IgD-negative memory B cell (primary cell): ENCODE data around the gene PRPSAP2. TPM values are rescaled to one million over a fixed set of nuclear protein-coding genes. Genes with fewer than 3 reads are reported as not detected.
"Not testable (repeated sequence)": the region's sequence is repeated elsewhere in the genome, so short reads cannot be mapped to it uniquely, and the experiment has no call there.

Experiments
- H3K27ac Mint-ChIP-seq, 3 donors: one replicate each; pipeline ENCODE4 v1.8.0; 2020 to 2022; ENCODE audit warnings: mild to moderate bottlenecking in 3 of 3, mixed read lengths in 3 of 3, moderate library complexity in 1 of 3
- H3K27me3 Mint-ChIP-seq: one replicate; pipeline ENCODE4 v1.8.0; 2021; ENCODE audit warnings: mixed read lengths
- H3K36me3 Mint-ChIP-seq: one replicate; pipeline ENCODE4 v1.8.0; 2020; ENCODE audit warnings: mild to moderate bottlenecking, mixed read lengths
- H3K4me1 Mint-ChIP-seq, 3 donors: one replicate each; pipeline ENCODE4 v1.8.0; 2020 to 2022; ENCODE audit warnings: mixed read lengths in 3 of 3, mild to moderate bottlenecking in 1 of 3
- H3K4me3 Mint-ChIP-seq, 4 donors: one replicate each; pipeline ENCODE4 v1.8.0; 2020 to 2022; ENCODE audit warnings: mild to moderate bottlenecking in 4 of 4, mixed read lengths in 4 of 4, moderate library complexity in 3 of 4
- H3K9me3 Mint-ChIP-seq, 3 donors: one replicate each; pipeline ENCODE4 v1.8.0; 2020 to 2021; ENCODE audit warnings: mixed read lengths in 3 of 3, mild to moderate bottlenecking in 1 of 3
- polyA plus RNA-seq: library from polyadenylated mRNA; unstranded; fragments of 300-500 nt; fragmentation: Illumina TruSeq; gene quantifications from one replicate; pipeline ENCODE4 v1.2.3, GENCODE V29; 2021

Gene PRPSAP2
- polyA plus RNA-seq, 1 donor from 2014 or later = 37.7 TPM

DNA sequence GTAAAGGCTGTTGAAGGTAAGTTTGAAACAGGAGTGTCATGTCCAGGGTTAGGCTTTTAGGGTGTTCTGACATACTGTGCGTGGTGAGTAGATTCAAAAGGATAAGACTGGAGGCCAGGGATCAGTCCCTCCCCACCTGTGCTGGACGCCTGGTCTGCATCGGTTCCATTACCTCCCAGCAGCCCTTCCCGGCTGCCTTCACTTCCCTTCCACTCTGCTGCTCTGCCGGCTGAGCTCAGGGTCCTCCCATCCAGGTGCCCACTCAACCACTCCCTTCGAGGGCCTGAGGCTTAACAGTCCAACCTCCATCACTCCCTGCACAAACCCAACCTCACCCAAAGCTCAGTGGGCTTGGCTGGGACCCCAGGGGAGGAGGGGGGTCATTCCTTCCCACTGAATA lies 89.9 kb downstream of the PRPSAP2 start:
- no peak overlapping the region for H3K27ac Mint-ChIP-seq
- H3K4me3 Mint-ChIP-seq = no peak overlapping the region
- H3K9me3 Mint-ChIP-seq = no peaks in the 10 kb centered on the region
- peaks cover 15% of the 10 kb centered on the region for H3K27me3 Mint-ChIP-seq
- H3K36me3 Mint-ChIP-seq = no peaks in the 10 kb centered on the region
- H3K4me1 Mint-ChIP-seq = peaks cover 10 to 16% (median 11%) of the 10 kb centered on the region in 3 donors

DNA sequence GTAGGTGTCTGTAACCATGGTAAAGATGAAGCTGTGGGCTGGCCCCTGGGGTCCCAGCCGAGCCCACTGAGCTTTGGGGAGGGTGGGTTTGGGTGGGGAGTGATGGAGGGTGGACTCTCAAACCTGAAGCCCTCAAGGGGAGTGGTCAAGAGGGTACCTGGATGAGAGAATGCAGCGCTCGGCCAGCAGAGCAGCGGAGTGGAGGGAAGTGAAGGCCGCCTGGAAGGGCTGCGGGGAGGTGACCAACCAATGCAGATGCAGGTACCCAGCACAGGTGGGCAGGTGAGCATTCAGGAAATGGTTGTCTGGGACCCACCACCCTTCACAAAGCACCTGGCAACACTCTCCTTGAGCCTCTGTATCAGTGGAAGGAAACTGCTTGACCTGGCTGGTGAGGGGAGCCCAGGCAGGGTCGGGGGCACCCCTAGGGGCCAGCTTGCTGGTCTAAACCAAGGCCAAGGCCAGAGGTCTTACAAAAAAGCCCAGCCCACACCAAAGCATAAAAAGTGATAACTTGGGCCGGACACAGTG lies 90.6 kb downstream of the PRPSAP2 start:
- no peak overlapping the region for H3K27ac Mint-ChIP-seq
- H3K36me3 Mint-ChIP-seq = no peaks in the 10 kb centered on the region
- peaks cover 10 to 14% (median 11%) of the 10 kb centered on the region in 3 donors for H3K4me1 Mint-ChIP-seq
- H3K9me3 Mint-ChIP-seq = no peaks in the 10 kb centered on the region
- H3K4me3 Mint-ChIP-seq = no peak overlapping the region
- H3K27me3 Mint-ChIP-seq = peaks cover 12% of the 10 kb centered on the region

DNA sequence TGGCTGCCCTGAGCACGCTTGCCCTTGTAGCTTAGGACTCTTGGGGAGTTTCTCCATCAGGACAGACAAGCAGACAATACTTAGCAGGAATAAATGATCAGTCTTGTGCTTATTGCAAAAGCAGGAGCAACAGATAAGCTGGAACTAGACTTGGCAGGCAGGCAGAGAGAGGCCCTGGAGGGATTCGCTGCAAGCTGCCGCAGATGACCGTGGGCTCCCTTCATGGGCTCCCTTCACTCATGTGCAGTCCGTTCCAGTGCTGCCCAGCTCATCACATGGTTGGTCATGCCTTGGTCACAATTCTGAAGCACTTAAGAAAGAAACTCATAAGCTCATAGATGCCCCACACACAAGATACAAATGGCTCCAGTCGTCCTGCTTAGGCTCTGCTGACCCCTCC lies 91.6 kb downstream of the PRPSAP2 start:
- Mint-ChIP-seq H3K4me1 (peaks cover 5 to 13% (median 5%) of the 10 kb centered on the region in 3 donors), H3K4me3 (no peak overlapping the region), H3K27ac (no peak overlapping the region), H3K27me3 (peaks cover 9% of the 10 kb centered on the region), H3K9me3 (no peaks in the 10 kb centered on the region), H3K36me3 (no peaks in the 10 kb centered on the region)

DNA sequence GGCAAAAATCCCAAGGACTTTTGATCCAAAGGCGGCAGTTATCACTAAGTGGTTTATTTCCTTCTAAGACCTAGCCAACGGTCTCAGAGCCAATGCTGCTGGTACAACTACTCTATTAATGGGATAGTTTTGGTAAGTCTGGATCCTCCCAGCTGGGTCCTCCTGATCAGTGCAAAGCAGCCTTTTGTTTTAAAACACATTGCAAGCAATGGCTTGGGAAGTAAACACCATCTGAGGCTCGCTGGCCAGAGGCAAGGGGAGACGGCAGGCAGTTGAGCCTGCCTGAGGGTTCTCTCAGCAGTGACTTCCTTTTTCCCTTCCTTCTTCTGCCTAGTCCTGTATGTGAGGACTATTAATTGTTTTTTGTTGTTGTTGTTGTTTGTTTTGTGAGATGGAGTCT lies 92.4 kb downstream of the PRPSAP2 start:
- no peaks in the 10 kb centered on the region for H3K36me3 Mint-ChIP-seq
- peaks cover 8% of the 10 kb centered on the region for H3K27me3 Mint-ChIP-seq
- no peaks in the 10 kb centered on the region for H3K9me3 Mint-ChIP-seq
- H3K27ac Mint-ChIP-seq = peak overlapping the region in 1 of 3 donors; percentile 8
- no peak overlapping the region for H3K4me3 Mint-ChIP-seq
- H3K4me1 Mint-ChIP-seq = peaks cover 0 to 8% (median 2%) of the 10 kb centered on the region in 3 donors

DNA sequence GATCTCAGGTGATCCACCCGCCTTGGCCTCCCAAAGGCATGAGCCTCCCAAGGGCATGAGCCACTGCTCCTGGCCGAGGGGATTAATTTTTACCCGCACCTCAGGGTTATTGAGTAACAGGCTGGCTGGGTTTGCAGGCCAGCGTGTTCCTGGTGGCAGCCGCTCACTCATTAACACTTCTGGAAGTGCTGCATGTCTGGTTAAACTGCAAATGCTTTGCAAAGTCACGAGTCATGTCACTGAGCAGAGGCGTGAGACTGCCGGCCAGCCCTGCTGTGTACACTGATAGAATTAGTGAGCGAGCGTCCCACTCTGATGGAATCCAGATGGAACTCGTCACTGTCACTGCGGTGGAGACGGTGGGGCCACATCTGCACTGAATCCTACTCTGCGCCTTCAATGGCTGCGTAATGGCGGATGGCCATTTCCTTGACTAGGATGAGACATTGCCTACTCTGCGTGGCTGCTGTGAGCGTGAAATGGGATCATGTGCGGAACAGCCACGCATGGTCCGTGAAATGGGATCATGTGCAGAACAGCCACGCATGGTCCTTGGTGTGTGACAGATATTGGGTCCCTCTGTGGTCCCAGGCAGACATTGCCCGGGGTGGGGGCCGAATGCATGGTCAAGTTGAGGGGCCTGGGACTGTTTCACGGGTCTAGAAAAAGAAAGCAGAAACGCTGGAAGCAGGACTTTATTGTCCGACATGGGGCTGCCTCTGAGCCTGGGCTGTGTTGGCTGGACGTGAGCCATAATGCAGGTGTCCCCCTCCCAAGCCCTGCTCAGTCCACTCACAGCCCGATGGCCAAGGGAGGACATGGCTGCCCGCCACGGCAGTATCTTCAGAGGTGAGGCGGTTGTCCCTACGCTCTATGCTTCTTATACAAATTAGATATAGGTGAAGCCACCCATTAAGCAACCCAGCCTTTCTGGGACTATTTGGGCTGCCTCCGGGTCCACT lies 93.3 kb downstream of the PRPSAP2 start:
- Mint-ChIP-seq H3K27me3 (peaks cover 5% of the 10 kb centered on the region), H3K9me3 (no peaks in the 10 kb centered on the region), H3K36me3 (no peaks in the 10 kb centered on the region), H3K27ac (no peak overlapping the region), H3K4me3 (no peak overlapping the region), H3K4me1 (peaks cover 0 to 8% (median 4%) of the 10 kb centered on the region in 3 donors)

DNA sequence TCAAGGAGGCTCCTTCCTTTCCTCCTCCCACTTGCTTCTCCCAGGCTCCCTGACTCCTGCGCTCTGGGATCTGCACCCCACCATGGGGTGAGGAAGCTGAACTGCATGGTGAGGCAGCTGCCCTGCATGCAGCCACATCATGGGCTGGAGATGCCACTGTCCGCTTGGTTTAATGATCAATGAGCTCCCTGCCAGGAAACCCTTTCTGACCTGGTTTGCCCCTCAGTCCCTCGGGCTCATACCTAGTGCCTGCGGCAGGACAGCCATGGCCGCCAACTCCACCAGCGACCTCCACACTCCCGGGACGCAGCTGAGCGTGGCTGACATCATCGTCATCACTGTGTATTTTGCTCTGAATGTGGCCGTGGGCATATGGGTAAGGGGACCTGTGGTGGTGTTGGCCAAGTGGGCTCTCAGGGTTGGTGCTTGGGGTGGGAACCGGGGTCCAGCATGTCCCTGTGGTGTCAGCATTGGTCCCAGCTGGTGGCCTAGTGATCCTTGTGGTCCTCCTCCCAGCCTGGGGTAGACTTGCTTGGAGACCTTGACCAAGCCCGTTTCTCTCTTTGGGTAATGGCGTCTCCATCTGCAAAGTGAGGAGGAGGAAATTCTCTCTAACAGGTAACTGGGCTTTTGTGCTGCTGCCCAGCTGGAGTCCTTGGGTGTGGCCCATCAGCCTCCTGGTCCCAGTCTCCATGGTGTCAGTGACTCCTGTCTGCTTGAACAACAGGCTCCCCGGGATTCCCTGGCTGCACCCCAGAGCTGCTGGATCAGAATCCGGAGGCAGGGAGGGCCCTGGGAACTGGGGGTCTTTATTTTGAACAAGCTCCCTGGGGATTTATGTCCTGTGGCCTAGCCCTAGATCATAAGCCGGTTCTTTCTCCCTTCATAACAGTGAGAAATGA lies 94.3 kb downstream of the PRPSAP2 start, which contains the start of gene SLC5A10:
TSS of gene SLC5A10 (plus strand) at position 225 of the 902 bp plus-strand sequence. CDS start at position 266, 41 bp downstream.
- peaks cover 0 to 7% (median 4%) of the 10 kb centered on the region in 3 donors for H3K4me1 Mint-ChIP-seq
- no peak within 1 kb of the TSS for H3K27ac Mint-ChIP-seq
- no peaks in the 10 kb centered on the region for H3K36me3 Mint-ChIP-seq
- H3K4me3 Mint-ChIP-seq = no peak within 1 kb of the TSS
- peaks cover 5% of the 10 kb centered on the region for H3K27me3 Mint-ChIP-seq
- H3K9me3 Mint-ChIP-seq = no peaks in the 10 kb centered on the region

DNA sequence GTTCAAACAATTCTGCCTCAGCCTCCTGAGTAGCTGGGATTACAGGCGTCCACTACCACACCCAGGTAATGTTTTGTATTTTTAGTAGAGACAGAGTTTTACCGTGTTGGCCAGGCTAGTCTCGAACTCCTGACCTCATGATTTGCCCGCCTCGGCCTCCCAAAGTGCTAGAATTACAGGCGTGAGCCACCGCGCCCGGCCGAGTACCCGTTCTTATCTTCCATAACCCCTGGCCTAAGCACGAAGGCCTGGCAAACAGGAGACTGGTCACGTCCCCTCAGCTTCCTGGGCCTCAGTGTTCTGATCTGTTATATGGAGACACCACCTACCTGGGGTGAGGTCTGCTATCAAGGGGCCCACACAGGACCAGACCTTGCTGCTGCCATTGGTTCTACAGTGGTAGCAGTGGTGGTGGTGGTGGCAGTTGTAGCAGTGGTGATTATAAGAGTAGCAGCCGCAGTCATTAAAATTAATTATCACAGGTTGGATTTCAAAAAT lies 95.3 kb downstream of the PRPSAP2 start:
- Mint-ChIP-seq H3K27ac (peak overlapping the region in 1 of 3 donors; percentile 71), H3K4me3 (no peak overlapping the region), H3K27me3 (peaks cover 2% of the 10 kb centered on the region), H3K9me3 (no peaks in the 10 kb centered on the region), H3K4me1 (peaks cover 0 to 7% (median 4%) of the 10 kb centered on the region in 3 donors), H3K36me3 (no peaks in the 10 kb centered on the region)

DNA sequence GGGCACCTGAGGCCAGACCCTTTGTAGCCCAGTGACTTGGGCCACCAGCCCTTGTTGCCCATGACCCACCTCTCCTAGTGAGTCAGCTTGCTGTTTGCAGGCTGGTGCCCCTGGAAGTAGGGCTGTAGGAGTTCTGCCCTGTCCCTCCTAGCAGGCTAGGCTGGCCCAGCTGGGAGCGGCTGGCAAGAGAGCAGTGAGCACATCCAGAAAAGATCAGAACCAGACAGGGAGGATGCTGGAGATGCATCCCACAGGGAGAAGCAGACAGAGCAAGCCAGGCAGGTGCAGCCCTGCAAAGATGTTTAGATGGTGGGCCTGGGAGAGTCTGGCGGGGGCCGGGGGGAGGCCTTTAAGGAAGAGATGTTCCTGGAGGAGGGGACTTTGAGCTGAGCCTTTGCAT lies 96.4 kb downstream of the PRPSAP2 start:
- H3K27ac Mint-ChIP-seq = peak overlapping the region in 1 of 3 donors; percentile 28
- H3K4me1 Mint-ChIP-seq = peaks cover 0 to 7% (median 4%) of the 10 kb centered on the region in 3 donors
- H3K27me3 Mint-ChIP-seq = peaks cover 2% of the 10 kb centered on the region
- H3K4me3 Mint-ChIP-seq = no peak overlapping the region
- no peaks in the 10 kb centered on the region for H3K36me3 Mint-ChIP-seq
- no peaks in the 10 kb centered on the region for H3K9me3 Mint-ChIP-seq

DNA sequence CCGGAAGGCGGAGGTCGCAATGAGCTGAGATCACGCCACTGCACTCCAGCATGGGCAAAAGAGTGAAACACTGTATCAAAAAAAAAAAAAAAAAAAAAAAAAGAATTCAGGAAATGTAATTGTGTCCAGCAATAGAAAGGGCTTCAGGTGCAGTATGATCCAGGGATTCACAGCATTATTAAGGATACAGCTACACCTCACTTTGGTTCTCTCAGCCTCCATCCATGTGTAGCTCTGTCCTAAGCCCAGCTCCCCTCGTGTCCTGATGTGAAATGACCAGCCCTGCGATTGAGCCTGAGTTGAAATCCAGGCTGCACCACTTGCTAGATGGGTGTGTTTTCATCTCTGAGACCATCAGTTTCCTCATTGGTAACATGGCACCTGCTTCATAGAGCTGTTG lies 97.1 kb downstream of the PRPSAP2 start:
- no peak overlapping the region for H3K27ac Mint-ChIP-seq
- peaks cover 0 to 6% (median 4%) of the 10 kb centered on the region in 3 donors for H3K4me1 Mint-ChIP-seq
- no peaks in the 10 kb centered on the region for H3K9me3 Mint-ChIP-seq
- H3K36me3 Mint-ChIP-seq = no peaks in the 10 kb centered on the region
- peaks cover 2% of the 10 kb centered on the region for H3K27me3 Mint-ChIP-seq
- no peak overlapping the region for H3K4me3 Mint-ChIP-seq

DNA sequence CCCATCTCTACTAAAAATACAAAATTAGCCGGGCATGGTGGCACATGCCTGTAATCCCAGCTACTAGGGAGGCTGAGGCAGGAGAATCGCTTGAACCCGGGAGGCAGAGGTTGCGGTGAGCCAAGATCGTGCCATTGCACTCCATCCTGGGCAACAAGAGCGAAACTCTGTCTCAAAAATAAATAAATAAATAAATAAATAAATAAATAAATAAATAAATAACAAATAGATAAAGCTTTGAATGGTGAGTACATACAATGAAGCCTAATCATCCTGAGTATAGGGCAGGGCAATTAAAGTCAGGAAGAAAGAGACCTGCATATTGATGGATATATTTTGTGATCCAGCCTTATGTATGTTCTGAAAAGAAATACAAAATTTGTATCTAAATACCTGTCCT lies 98.1 kb downstream of the PRPSAP2 start:
- H3K4me3 Mint-ChIP-seq, H3K9me3 Mint-ChIP-seq, H3K4me1 Mint-ChIP-seq, H3K36me3 Mint-ChIP-seq, H3K27ac Mint-ChIP-seq, H3K27me3 Mint-ChIP-seq: not testable (repeated sequence)

DNA sequence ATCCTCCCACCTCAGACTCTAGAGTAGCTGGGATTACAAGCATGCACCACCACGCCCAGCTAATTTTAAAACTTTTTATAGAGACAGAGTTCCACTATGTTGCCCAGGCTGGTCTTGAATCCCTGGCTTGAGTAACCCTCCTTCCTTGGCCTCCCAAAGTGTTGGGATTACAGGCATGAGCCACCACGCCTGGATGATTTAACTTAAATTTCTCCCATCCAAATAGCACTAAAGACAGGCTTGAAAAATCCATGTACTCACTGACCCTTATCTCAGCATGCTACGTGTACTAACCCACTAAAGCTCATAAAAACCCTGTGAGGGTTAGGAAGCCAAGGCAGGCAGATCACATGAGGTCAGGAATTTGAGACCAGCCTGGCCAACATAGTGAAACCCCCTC lies 98.7 kb downstream of the PRPSAP2 start:
- H3K27ac Mint-ChIP-seq = no peak overlapping the region
- no peaks in the 10 kb centered on the region for H3K9me3 Mint-ChIP-seq
- H3K4me3 Mint-ChIP-seq = no peak overlapping the region
- no peaks in the 10 kb centered on the region for H3K36me3 Mint-ChIP-seq
- peaks cover 0 to 8% (median 4%) of the 10 kb centered on the region in 3 donors for H3K4me1 Mint-ChIP-seq
- H3K27me3 Mint-ChIP-seq = peaks cover 2% of the 10 kb centered on the region

DNA sequence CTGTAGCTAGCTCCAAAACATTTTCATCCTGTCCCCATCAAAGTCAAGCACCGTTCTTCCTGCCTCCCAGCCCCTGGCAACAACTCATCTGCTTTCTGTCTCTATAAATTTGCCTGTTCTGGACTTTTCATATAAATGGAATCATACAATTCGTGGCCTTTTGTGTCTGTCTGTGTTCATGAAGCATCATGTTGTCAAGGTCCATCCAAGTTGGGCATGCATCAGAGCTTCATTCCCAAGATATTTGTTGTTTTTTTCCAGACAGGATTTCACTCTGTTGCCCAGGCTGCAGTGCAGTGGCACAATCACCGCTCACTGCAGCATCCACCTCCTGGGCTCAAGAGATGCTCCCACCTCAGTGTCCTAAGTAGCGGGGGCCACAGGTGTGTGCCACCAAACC lies 99.9 kb downstream of the PRPSAP2 start:
- Mint-ChIP-seq H3K27me3 (peaks cover 2% of the 10 kb centered on the region), H3K4me3 (no peak overlapping the region), H3K9me3 (no peaks in the 10 kb centered on the region), H3K4me1 (peaks cover 0 to 8% (median 4%) of the 10 kb centered on the region in 3 donors), H3K36me3 (no peaks in the 10 kb centered on the region), H3K27ac (no peak overlapping the region)

DNA sequence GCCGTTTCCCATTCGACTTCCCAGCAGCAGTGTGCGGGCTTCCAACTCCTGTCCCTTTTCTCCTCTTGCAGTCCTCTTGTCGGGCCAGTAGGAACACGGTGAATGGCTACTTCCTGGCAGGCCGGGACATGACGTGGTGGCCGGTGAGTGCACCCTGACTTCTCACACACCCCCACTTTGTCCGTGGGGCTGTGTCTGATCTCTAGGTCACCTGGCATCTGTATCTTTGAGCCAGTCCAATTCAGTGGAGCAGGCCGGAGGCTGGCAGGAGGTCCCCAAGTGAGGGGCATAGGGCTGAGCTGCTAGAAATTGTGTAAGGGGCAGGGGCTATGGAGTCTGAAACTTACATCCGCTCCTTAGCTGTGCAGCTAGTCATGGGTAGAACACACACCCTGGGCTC lies 100.7 kb downstream of the PRPSAP2 start:
- Mint-ChIP-seq H3K27me3 (peaks cover 2% of the 10 kb centered on the region), H3K27ac (no peak overlapping the region), H3K36me3 (no peaks in the 10 kb centered on the region), H3K9me3 (no peaks in the 10 kb centered on the region), H3K4me1 (peaks cover 0 to 8% (median 4%) of the 10 kb centered on the region in 3 donors), H3K4me3 (no peak overlapping the region)

DNA sequence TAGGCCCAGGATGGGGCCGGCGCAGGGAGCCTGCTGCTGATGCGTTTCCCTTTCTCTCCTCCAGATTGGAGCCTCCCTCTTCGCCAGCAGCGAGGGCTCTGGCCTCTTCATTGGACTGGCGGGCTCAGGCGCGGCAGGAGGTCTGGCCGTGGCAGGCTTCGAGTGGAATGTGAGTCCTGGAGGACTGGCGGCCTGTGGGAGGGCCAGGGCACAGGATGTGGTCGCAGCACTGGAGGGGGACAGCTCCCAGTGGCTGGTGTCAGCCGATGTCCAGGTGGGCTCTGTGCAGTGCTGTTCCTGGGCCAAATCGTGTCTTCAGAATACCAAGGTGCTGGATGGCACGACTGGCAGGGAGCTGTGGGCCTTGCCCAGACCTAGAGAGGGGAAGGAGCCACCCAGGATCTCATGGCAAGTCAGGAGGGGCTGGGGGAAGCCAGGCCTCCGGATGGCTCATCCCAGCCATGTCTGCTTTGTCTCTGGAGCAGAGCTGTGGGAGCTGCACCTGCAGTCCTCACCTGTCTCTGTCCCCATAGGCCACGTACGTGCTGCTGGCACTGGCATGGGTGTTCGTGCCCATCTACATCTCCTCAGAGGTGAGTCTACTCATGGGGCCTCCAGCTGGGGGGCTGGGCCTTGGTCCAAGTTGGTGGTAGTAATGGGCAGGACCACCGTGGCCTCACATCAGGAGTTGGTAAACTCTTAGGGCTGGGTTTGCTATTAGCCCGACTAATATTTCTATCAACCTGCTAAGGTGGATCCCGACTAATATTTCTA lies 101.3 kb downstream of the PRPSAP2 start:
- Mint-ChIP-seq H3K36me3 (no peaks in the 10 kb centered on the region), H3K27ac (no peak overlapping the region), H3K4me1 (peaks cover 0 to 8% (median 2%) of the 10 kb centered on the region in 3 donors), H3K4me3 (no peak overlapping the region), H3K27me3 (peaks cover 2% of the 10 kb centered on the region), H3K9me3 (no peaks in the 10 kb centered on the region)
